Measurements from ENCODE around the gene TMEM273. TPM values are rescaled to one million over a fixed set of nuclear protein-coding genes. Genes with fewer than 3 reads are reported as not detected.

TMEM273 gene
- total RNA-seq, 2 experiments from 2014 or later: 44.9 to 72.0 TPM

DNA sequence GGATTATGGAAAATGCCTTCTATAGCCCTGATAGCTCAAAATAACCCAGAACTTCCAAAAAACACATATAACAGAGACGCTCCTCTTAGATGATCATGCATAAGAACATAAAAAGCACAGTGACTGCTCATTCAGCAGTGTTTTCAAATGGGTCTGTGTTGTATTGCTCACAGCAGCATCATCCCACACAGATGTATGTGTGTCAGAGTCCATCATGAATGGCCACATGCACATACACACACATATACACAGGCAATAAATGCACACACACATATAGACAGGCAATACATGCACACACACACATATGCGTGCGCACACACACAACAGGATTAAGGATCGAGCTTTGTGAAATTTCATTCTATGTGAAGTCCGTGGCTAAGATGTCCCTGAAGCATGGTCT, 26.1 kb downstream of the TMEM273 start:
- no peak overlapping the region for H3K27ac Mint-ChIP-seq
- H3K4me3 Mint-ChIP-seq: no peak overlapping the region
- ATAC-seq (no peak), DNase-seq (no peak)
- H3K36me3 Mint-ChIP-seq: peaks cover 23% of the 10 kb centered on the region
- H3K4me1 Mint-ChIP-seq: peaks cover 32% of the 10 kb centered on the region
- CTCF ChIA-PET: interaction anchor here (0.9 to 1.6 kb wide), 3 partner anchors 9 to 14 kb away, joined by 3 to 5 read pairs (median 4); no protein-coding TSS in a partner anchor
- no peaks in the 10 kb centered on the region for H3K9me3 Mint-ChIP-seq (ENCODE audit: low read depth)
- no peaks in the 10 kb centered on the region for H3K27me3 Mint-ChIP-seq

- Mint-ChIP-seq H3K36me3 (peaks cover 25% of the 10 kb centered on the region), H3K4me1 (peaks cover 33% of the 10 kb centered on the region), H3K9me3 (ENCODE audit: low read depth) (no peaks in the 10 kb centered on the region), H3K27me3 (no peaks in the 10 kb centered on the region), H3K4me3 (no peak overlapping the region), H3K27ac (no peak overlapping the region)
- ATAC-seq (no peak), DNase-seq (no peak)
- CTCF ChIA-PET: interaction anchor here (0.9 to 1.6 kb wide), 3 partner anchors 9 to 14 kb away, joined by 3 to 5 read pairs (median 4); no protein-coding TSS in a partner anchor
Measured at GRCh38 chr10:49161411-49161997, 26.7 kb downstream of the TMEM273 start.

GRCh38 chr10:49160814-49161213, 27.4 kb downstream of the TMEM273 start:
- DNase-seq: no peak
- no peaks in the 10 kb centered on the region for H3K9me3 Mint-ChIP-seq (ENCODE audit: low read depth)
- H3K36me3 Mint-ChIP-seq: peaks cover 26% of the 10 kb centered on the region
- no peak for ATAC-seq
- no peak overlapping the region for H3K27ac Mint-ChIP-seq
- CTCF ChIA-PET: interaction anchor here (1.6 kb wide), 1 partner anchor 13 kb away, joined by 5 read pairs; no protein-coding TSS in a partner anchor
- H3K27me3 Mint-ChIP-seq: no peaks in the 10 kb centered on the region
- H3K4me1 Mint-ChIP-seq: peaks cover 35% of the 10 kb centered on the region
- H3K4me3 Mint-ChIP-seq: no peak overlapping the region

GRCh38 chr10:49160110-49160509, 28.1 kb downstream of the TMEM273 start:
- H3K27me3 Mint-ChIP-seq: no peaks in the 10 kb centered on the region
- peaks cover 30% of the 10 kb centered on the region for H3K36me3 Mint-ChIP-seq
- H3K4me1 Mint-ChIP-seq: peaks cover 35% of the 10 kb centered on the region
- ATAC-seq (no peak), DNase-seq (no peak)
- no peak overlapping the region for H3K27ac Mint-ChIP-seq
- no peak overlapping the region for H3K4me3 Mint-ChIP-seq
- CTCF ChIA-PET: no interaction called here
- no peaks in the 10 kb centered on the region for H3K9me3 Mint-ChIP-seq (ENCODE audit: low read depth)

DNA sequence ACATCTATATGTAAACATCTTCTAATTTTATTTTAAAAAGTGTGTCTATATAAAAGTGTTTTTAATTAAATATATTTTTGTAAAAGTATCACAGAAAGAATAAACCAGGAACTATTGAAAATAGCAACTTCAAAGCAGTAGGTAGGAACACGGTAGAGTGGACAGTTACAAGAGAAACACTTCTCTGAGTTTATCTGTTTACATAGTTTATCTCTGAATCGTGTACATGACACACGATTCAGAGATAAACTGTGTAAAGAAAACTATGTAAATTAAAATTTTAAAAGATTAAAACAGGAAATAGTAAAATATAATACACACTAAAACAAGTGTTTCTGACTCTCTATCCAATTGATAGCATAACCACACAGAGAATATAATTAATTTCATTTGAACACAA, 29.3 kb downstream of the TMEM273 start:
- peaks cover 32% of the 10 kb centered on the region for H3K36me3 Mint-ChIP-seq
- H3K27ac Mint-ChIP-seq: no peak overlapping the region
- no peaks in the 10 kb centered on the region for H3K9me3 Mint-ChIP-seq (ENCODE audit: low read depth)
- peaks cover 26% of the 10 kb centered on the region for H3K4me1 Mint-ChIP-seq
- CTCF ChIA-PET: no interaction called here
- DNase-seq (no peak), ATAC-seq (no peak)
- no peaks in the 10 kb centered on the region for H3K27me3 Mint-ChIP-seq
- H3K4me3 Mint-ChIP-seq: no peak overlapping the region

DNA sequence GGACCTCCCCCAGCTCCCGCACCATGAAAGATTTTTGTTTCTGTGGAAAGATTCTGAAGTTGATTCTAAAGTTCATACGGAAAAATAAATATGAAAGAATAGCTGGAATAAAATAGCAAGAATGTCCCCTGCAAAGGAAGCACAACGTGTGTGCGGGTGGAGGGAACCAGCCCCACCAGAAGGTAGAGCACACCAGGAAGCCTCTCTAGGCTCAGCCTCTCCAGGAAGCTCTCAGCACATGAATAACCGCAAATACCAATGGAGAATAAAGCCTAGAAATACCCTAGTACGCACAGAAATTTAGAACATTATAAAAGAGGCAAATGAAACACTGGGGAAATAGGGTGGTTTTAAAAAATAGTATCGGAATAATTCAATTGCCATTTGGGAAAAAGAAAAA, 29.8 kb downstream of the TMEM273 start:
- ATAC-seq: no peak
- no peaks in the 10 kb centered on the region for H3K9me3 Mint-ChIP-seq (ENCODE audit: low read depth)
- H3K27ac Mint-ChIP-seq: peak overlapping the region; percentile 4
- H3K36me3 Mint-ChIP-seq: peaks cover 32% of the 10 kb centered on the region
- H3K27me3 Mint-ChIP-seq: no peaks in the 10 kb centered on the region
- no peak overlapping the region for H3K4me3 Mint-ChIP-seq
- DNase-seq: no peak
- CTCF ChIA-PET: no interaction called here
- H3K4me1 Mint-ChIP-seq: peaks cover 26% of the 10 kb centered on the region

DNA sequence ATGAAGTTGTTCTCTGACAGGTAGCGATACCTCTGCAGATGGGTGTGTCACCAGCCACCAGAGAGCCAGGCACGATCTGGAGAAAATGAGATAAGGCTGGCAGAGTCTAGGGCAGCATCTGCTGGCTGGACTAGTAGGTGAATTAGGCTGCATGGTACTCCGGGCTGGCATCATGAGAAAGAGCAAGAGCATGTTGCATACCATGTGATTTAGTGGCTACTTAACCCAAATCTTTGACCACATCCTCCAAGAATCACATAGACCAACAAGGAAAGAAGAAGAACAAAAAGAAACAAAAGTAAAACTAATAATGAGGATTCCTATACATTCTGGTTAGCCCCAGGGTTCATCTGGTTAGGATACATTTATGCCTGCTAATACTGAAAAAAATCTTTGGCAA, 31.0 kb downstream of the TMEM273 start:
- H3K4me1 Mint-ChIP-seq: peaks cover 30% of the 10 kb centered on the region
- peak overlapping the region; percentile 8 for H3K27ac Mint-ChIP-seq
- CTCF ChIA-PET: interaction anchor here (0.9 kb wide), 1 partner anchor 22 kb away, joined by 3 read pairs; no protein-coding TSS in a partner anchor
- H3K36me3 Mint-ChIP-seq: peaks cover 31% of the 10 kb centered on the region
- no peak overlapping the region for H3K4me3 Mint-ChIP-seq
- DNase-seq (no peak), ATAC-seq (peak; percentile 78)
- no peaks in the 10 kb centered on the region for H3K9me3 Mint-ChIP-seq (ENCODE audit: low read depth)
- no peaks in the 10 kb centered on the region for H3K27me3 Mint-ChIP-seq

- CTCF ChIA-PET: interaction anchor here (1.1 kb wide), 1 partner anchor 9 kb away, joined by 3 read pairs; no protein-coding TSS in a partner anchor
- no peak overlapping the region for H3K4me3 Mint-ChIP-seq
- DNase-seq: no peak
- H3K36me3 Mint-ChIP-seq: peaks cover 25% of the 10 kb centered on the region
- H3K27ac Mint-ChIP-seq: no peak overlapping the region
- no peaks in the 10 kb centered on the region for H3K9me3 Mint-ChIP-seq (ENCODE audit: low read depth)
- peaks cover 40% of the 10 kb centered on the region for H3K4me1 Mint-ChIP-seq
- H3K27me3 Mint-ChIP-seq: peaks cover 6% of the 10 kb centered on the region
- no peak for ATAC-seq
Measured at GRCh38 chr10:49154641-49155040, 33.5 kb downstream of the TMEM273 start.

GRCh38 chr10:49153971-49154370, 34.2 kb downstream of the TMEM273 start:
- CTCF ChIA-PET: interaction anchor here (1.1 kb wide), 1 partner anchor 10 kb away, joined by 3 read pairs; no protein-coding TSS in a partner anchor
- no peak overlapping the region for H3K27ac Mint-ChIP-seq
- no peak overlapping the region for H3K4me3 Mint-ChIP-seq
- no peak for ATAC-seq
- H3K4me1 Mint-ChIP-seq: peaks cover 40% of the 10 kb centered on the region
- H3K27me3 Mint-ChIP-seq: peaks cover 6% of the 10 kb centered on the region
- H3K9me3 Mint-ChIP-seq (ENCODE audit: low read depth): no peaks in the 10 kb centered on the region
- H3K36me3 Mint-ChIP-seq: peaks cover 23% of the 10 kb centered on the region
- no peak for DNase-seq

GRCh38 chr10:49153115-49153514, 35.1 kb downstream of the TMEM273 start:
- CTCF ChIA-PET: interaction anchor here (1.3 kb wide), 1 partner anchor 14 kb away, joined by 3 read pairs; no protein-coding TSS in a partner anchor
- ATAC-seq: no peak
- peaks cover 34% of the 10 kb centered on the region for H3K4me1 Mint-ChIP-seq
- peaks cover 18% of the 10 kb centered on the region for H3K36me3 Mint-ChIP-seq
- H3K27ac Mint-ChIP-seq: no peak overlapping the region
- no peak overlapping the region for H3K4me3 Mint-ChIP-seq
- no peak for DNase-seq
- H3K9me3 Mint-ChIP-seq (ENCODE audit: low read depth): no peaks in the 10 kb centered on the region
- H3K27me3 Mint-ChIP-seq: peaks cover 10% of the 10 kb centered on the region

- Mint-ChIP-seq H3K27ac (no peak overlapping the region), H3K9me3 (ENCODE audit: low read depth) (no peaks in the 10 kb centered on the region), H3K36me3 (peaks cover 19% of the 10 kb centered on the region), H3K27me3 (peaks cover 10% of the 10 kb centered on the region), H3K4me1 (peaks cover 32% of the 10 kb centered on the region), H3K4me3 (no peak overlapping the region)
- ATAC-seq (no peak), DNase-seq (no peak)
- CTCF ChIA-PET: interaction anchor here (1.3 kb wide), 1 partner anchor 15 kb away, joined by 3 read pairs; no protein-coding TSS in a partner anchor
Measured at GRCh38 chr10:49152663-49153062, 35.5 kb downstream of the TMEM273 start.

GRCh38 chr10:49152037-49152436, 36.2 kb downstream of the TMEM273 start:
- CTCF ChIA-PET: interaction anchor here (1.3 kb wide), 1 partner anchor 15 kb away, joined by 3 read pairs; no protein-coding TSS in a partner anchor
- peaks cover 10% of the 10 kb centered on the region for H3K27me3 Mint-ChIP-seq
- peaks cover 17% of the 10 kb centered on the region for H3K36me3 Mint-ChIP-seq
- no peak overlapping the region for H3K27ac Mint-ChIP-seq
- no peak overlapping the region for H3K4me3 Mint-ChIP-seq
- no peaks in the 10 kb centered on the region for H3K9me3 Mint-ChIP-seq (ENCODE audit: low read depth)
- ATAC-seq (no peak), DNase-seq (no peak)
- H3K4me1 Mint-ChIP-seq: peaks cover 25% of the 10 kb centered on the region

DNA sequence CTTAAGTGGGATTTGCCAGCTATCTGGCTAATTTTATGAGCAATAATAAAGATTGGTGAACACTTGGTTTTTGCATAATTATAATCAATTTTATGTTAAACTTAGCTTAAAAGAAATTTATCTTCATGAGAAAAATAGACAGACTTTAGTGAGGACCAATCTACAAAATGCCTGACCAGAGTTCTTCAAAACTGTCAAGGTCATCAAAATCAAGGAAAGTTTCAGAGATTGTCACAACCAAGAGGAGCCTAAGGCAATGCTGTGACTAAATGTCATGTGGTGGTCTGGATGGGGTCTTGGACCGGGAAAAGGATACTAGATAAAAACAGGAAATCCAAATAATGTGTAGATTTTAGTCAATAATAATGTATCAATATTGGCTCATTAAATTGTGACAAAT, 36.7 kb downstream of the TMEM273 start:
- DNase-seq: no peak
- CTCF ChIA-PET: no interaction called here
- peaks cover 11% of the 10 kb centered on the region for H3K27me3 Mint-ChIP-seq
- H3K9me3 Mint-ChIP-seq (ENCODE audit: low read depth): no peaks in the 10 kb centered on the region
- no peak overlapping the region for H3K27ac Mint-ChIP-seq
- no peak overlapping the region for H3K4me3 Mint-ChIP-seq
- peaks cover 20% of the 10 kb centered on the region for H3K4me1 Mint-ChIP-seq
- peaks cover 14% of the 10 kb centered on the region for H3K36me3 Mint-ChIP-seq
- no peak for ATAC-seq

DNA sequence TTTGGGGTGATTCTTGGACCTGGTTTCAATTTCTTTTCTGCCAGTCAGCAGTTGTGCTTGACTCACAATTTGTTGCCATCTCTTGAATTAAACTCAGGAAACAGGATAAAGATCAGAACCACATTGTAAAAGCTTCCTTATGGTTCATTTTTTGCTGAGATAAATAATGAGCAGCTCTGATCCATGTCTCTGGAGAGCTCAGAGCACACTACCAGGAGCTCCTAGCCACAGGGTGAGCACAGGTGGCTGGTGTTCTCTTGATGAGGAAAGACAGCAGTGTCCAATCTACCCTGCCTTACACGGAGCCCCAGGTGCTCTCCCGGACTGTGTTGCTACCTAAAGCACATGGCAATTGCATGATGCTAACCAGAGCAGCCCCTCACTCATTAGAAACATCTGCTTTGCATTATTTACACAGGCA, 37.2 kb downstream of the TMEM273 start:
- CTCF ChIA-PET: no interaction called here
- Mint-ChIP-seq H3K27me3 (peaks cover 15% of the 10 kb centered on the region), H3K36me3 (peaks cover 11% of the 10 kb centered on the region), H3K27ac (no peak overlapping the region), H3K4me3 (no peak overlapping the region), H3K9me3 (ENCODE audit: low read depth) (no peaks in the 10 kb centered on the region), H3K4me1 (peaks cover 16% of the 10 kb centered on the region)
- ATAC-seq: no peak
- no peak for DNase-seq

All from activated CD8-positive, alpha-beta memory T cell treated with anti-CD3 and anti-CD28 coated beads, Interleukin-2, amount 10 ng/mL, durations not matched to agents 7 days and 5 days (primary cell).